GM23338 (cell line): Measurements from ENCODE around the gene RILP. TPM values are rescaled to one million over a fixed set of nuclear protein-coding genes. Genes with fewer than 3 reads are reported as not detected.

Experiments used
- ATAC-seq: fragments of 200-7000 bp; cut with Tn5 transposase; 3 replicates; pipeline ENCODE4 v1.9.1; 2020
- DNase-seq: peaks from one replicate; pipeline ENCODE4 v3.0.0-alpha.2; 2015; ENCODE audit warnings: low spot score
- H2AFZ ChIP-seq: fragments of 200-600 bp; sonication (generic); 2 replicates; pipeline ENCODE4 v1.8.0; 2016; ENCODE audit warnings: antibody characterized with exemption, mild to moderate bottlenecking, moderate library complexity
- H3F3A ChIP-seq: fragments of 200-600 bp; sonication (generic); replicated peaks from 2 replicates; pipeline ENCODE4 v1.8.0; 2017; ENCODE audit warnings: antibody characterized with exemption, mixed run types, low read depth
- H3K27ac ChIP-seq: fragments of 200-600 bp; sonication (generic); 2 replicates; pipeline ENCODE4 v1.6.1; 2016; ENCODE audit warnings: low read depth
- H3K27me3 ChIP-seq: fragments of 200-600 bp; sonication (generic); 2 replicates; pipeline ENCODE4 v1.8.0; 2016; ENCODE audit warnings: mild to moderate bottlenecking, mixed run types, moderate library complexity; ENCODE audit not compliant: insufficient read depth
- H3K36me3 ChIP-seq: fragments of 200-600 bp; sonication (generic); 2 replicates; pipeline ENCODE4 v1.8.0; 2016; ENCODE audit warnings: mild to moderate bottlenecking; ENCODE audit not compliant: insufficient read depth
- H3K4me1 ChIP-seq: fragments of 200-600 bp; sonication (generic); 2 replicates; pipeline ENCODE4 v1.8.0; 2016; ENCODE audit warnings: mild to moderate bottlenecking, moderate library complexity; ENCODE audit not compliant: insufficient read depth
- H3K4me2 ChIP-seq: fragments of 200-600 bp; sonication (generic); 2 replicates; pipeline ENCODE4 v1.7.1; 2017; ENCODE audit warnings: mixed run types
- H3K4me3 ChIP-seq: fragments of 200-600 bp; sonication (generic); 2 replicates; pipeline ENCODE4 v1.6.1; 2016; ENCODE audit warnings: mixed run types
- H3K79me2 ChIP-seq: fragments of 200-600 bp; sonication (generic); replicated peaks from 2 replicates; pipeline ENCODE4 v1.8.0; 2017; ENCODE audit warnings: mild to moderate bottlenecking; ENCODE audit not compliant: insufficient read depth
- H3K9me2 ChIP-seq: fragments of 200-600 bp; sonication (generic); 2 replicates; pipeline ENCODE4 v1.8.0; 2017; ENCODE audit not compliant: insufficient read depth
- H4K20me1 ChIP-seq: fragments of 200-600 bp; sonication (generic); replicated peaks from 2 replicates; pipeline ENCODE4 v1.8.0; 2017; ENCODE audit warnings: mild to moderate bottlenecking; ENCODE audit not compliant: insufficient read depth
- H3K27ac Mint-ChIP-seq: 2 replicates; pipeline ENCODE4 v1.8.0; 2020; ENCODE audit warnings: inconsistent platforms, mild to moderate bottlenecking, moderate library complexity, mixed read lengths
- H3K27me3 Mint-ChIP-seq: 3 replicates; pipeline ENCODE4 v1.8.0; 2022; ENCODE audit warnings: low read depth, mild to moderate bottlenecking, moderate library complexity, mixed read lengths, inconsistent platforms; ENCODE audit not compliant: insufficient read depth, poor library complexity
- H3K36me3 Mint-ChIP-seq: 3 replicates; pipeline ENCODE4 v1.8.0; 2021; ENCODE audit warnings: low read depth, mild to moderate bottlenecking, inconsistent platforms, moderate library complexity, mixed read lengths
- H3K4me1 Mint-ChIP-seq: 3 replicates; pipeline ENCODE4 v1.8.0; 2020; ENCODE audit warnings: mild to moderate bottlenecking, inconsistent platforms, mixed read lengths
- H3K4me3 Mint-ChIP-seq: 3 replicates; pipeline ENCODE4 v1.8.0; 2021; ENCODE audit warnings: moderate library complexity, mild to moderate bottlenecking, inconsistent platforms, mixed read lengths
- H3K9me3 Mint-ChIP-seq: 3 replicates; pipeline ENCODE4 v1.8.0; 2020; ENCODE audit warnings: moderate library complexity, mild to moderate bottlenecking, inconsistent platforms, mixed read lengths
- CREB1 ChIP-seq: fragments of 250-450 bp; sonication (Bioruptor Pico); IDR thresholded peaks from 2 replicates; pipeline ENCODE4 v1.5.0; 2020; ENCODE audit warnings: low read depth, mild to moderate bottlenecking, moderate library complexity
- ETS1 ChIP-seq: IDR thresholded peaks from 2 replicates; pipeline ENCODE4 v1.6.1; 2016; ENCODE audit warnings: antibody characterized with exemption
- EZH2 ChIP-seq: fragments of 200-600 bp; sonication (generic); IDR thresholded peaks from one replicate; pipeline ENCODE4 v1.8.0; 2017; ENCODE audit warnings: antibody characterized with exemption, mild to moderate bottlenecking, low read depth; ENCODE audit not compliant: unreplicated experiment
- EZH2phosphoT487 ChIP-seq: fragments of 200-600 bp; sonication (generic); IDR thresholded peaks from one replicate; pipeline ENCODE4 v1.8.1; 2018; ENCODE audit warnings: antibody characterized with exemption; ENCODE audit not compliant: unreplicated experiment
- REST ChIP-seq: IDR thresholded peaks from one replicate; pipeline ENCODE4 v1.6.1; 2018; ENCODE audit warnings: antibody characterized with exemption; ENCODE audit not compliant: unreplicated experiment
- ZNF331 ChIP-seq: fragments of 250-450 bp; sonication (Bioruptor Pico); IDR thresholded peaks from 2 replicates; pipeline ENCODE4 v1.5.0; 2020; ENCODE audit warnings: low read depth, mild to moderate bottlenecking, moderate library complexity
- ZNF462 ChIP-seq: fragments of 250-450 bp; sonication (Bioruptor Pico); IDR thresholded peaks from 2 replicates; pipeline ENCODE4 v1.5.0; 2020; ENCODE audit warnings: mild to moderate bottlenecking, moderate library complexity
- polyA plus RNA-seq: library from polyadenylated mRNA; unstranded; fragments of >200 nt; fragmentation: Nextera tagmentation; extraction: Ambion mirVana; gene quantifications from 2 replicates; pipeline ENCODE4 v1.2.1, GENCODE V29; 2016
- total RNA-seq: library from RNA; depleted of rRNA; stranded (reverse); fragments of >200 nt; shearing (Covaris generic); gene quantifications from 2 replicates; pipeline ENCODE4 v1.2.3, GENCODE V29; 2014

RILP gene
- total and polyA plus RNA-seq, 2 experiments from 2014 or later, result 9.2 to 10.8 TPM

GRCh38 chr17:1611715-1612114 is 38.0 kb downstream of the RILP start:
- ATAC-seq (no peak), DNase-seq (no peak)
- Mint-ChIP-seq H3K9me3 (no peaks in the 10 kb centered on the region), H3K4me3 (no peak overlapping the region), H3K27me3 (peaks cover 8% of the 10 kb centered on the region), H3K27ac (no peak overlapping the region), H3K36me3 (peaks cover 3% of the 10 kb centered on the region; the same call in 1 of the 3 replicates), H3K4me1 (0 out of 3 replicates have a peak, but pooled peaks cover 2% of the 10 kb centered on the region)
- Histone ChIP-seq H3K36me3 (no peaks in the 10 kb centered on the region), H3F3A (no peaks in the 10 kb centered on the region), H3K4me2 (no peak overlapping the region), H4K20me1 (no peaks in the 10 kb centered on the region), H2AFZ (no peak overlapping the region), H3K4me1 (no peaks in the 10 kb centered on the region), H3K27ac (no peak overlapping the region), H3K79me2 (no peaks in the 10 kb centered on the region), H3K9me2 (no peaks in the 10 kb centered on the region), H3K4me3 (no peak overlapping the region), H3K27me3 (no peaks in the 10 kb centered on the region)
- TF ChIP-seq REST, result no peak
- no peak for TF ChIP-seq EZH2
- TF ChIP-seq CREB1, result no peak
- no peak for TF ChIP-seq ETS1

GRCh38 chr17:1608676-1609075 is 41.0 kb downstream of the RILP start:
- DNase-seq, result peak; percentile 0
- Histone ChIP-seq H3K79me2 (no peaks in the 10 kb centered on the region), H3K4me2 (no peak overlapping the region), H4K20me1 (no peaks in the 10 kb centered on the region), H2AFZ (no peak overlapping the region), H3K4me3 (no peak overlapping the region), H3K36me3 (no peaks in the 10 kb centered on the region), H3K27me3 (no peaks in the 10 kb centered on the region), H3F3A (no peaks in the 10 kb centered on the region), H3K27ac (no peak overlapping the region), H3K9me2 (no peaks in the 10 kb centered on the region), H3K4me1 (peaks cover 8% of the 10 kb centered on the region)
- Mint-ChIP-seq H3K27me3 (peaks cover 12% of the 10 kb centered on the region), H3K27ac (no peak overlapping the region), H3K9me3 (no peaks in the 10 kb centered on the region), H3K4me3 (no peak overlapping the region), H3K4me1 (peaks cover 10% of the 10 kb centered on the region), H3K36me3 (peaks cover 3% of the 10 kb centered on the region; the same call in 2 of the 3 replicates)
- ATAC-seq, result no peak
- no peak for TF ChIP-seq ETS1
- TF ChIP-seq EZH2phosphoT487, result no peak
- no peak for TF ChIP-seq ZNF331 (CRISPR knock-in tag)
- TF ChIP-seq ZNF462 (CRISPR knock-in tag), result no peak
